Activated naive CD8-positive, alpha-beta T cell (primary cell): Measurements from ENCODE around the gene SLC2A6.

Experiments
- H3K27ac Mint-ChIP-seq: one replicate; pipeline ENCODE4 v1.8.0; 2021; ENCODE audit warnings: mixed read lengths
- H3K27me3 Mint-ChIP-seq: one replicate; pipeline ENCODE4 v1.8.0; 2021; ENCODE audit warnings: mixed read lengths
- H3K36me3 Mint-ChIP-seq: one replicate; pipeline ENCODE4 v1.8.0; 2021; ENCODE audit warnings: mixed read lengths
- H3K4me1 Mint-ChIP-seq: one replicate; pipeline ENCODE4 v1.8.0; 2021; ENCODE audit warnings: low read depth, mixed read lengths
- H3K4me3 Mint-ChIP-seq: one replicate; pipeline ENCODE4 v1.8.0; 2021; ENCODE audit warnings: mild to moderate bottlenecking, mixed read lengths
- H3K9me3 Mint-ChIP-seq: one replicate; pipeline ENCODE4 v1.8.0; 2021; ENCODE audit warnings: low read depth, mixed read lengths

SLC2A6 gene

GRCh38 chr9:133518706-133519449 is 40.0 kb upstream of the SLC2A6 start:
- no peaks in the 10 kb centered on the region for H3K4me1 Mint-ChIP-seq
- no peaks in the 10 kb centered on the region for H3K27me3 Mint-ChIP-seq
- H3K4me3 Mint-ChIP-seq = no peak overlapping the region
- no peak overlapping the region for H3K27ac Mint-ChIP-seq
- H3K36me3 Mint-ChIP-seq = no peaks in the 10 kb centered on the region
- H3K9me3 Mint-ChIP-seq = no peaks in the 10 kb centered on the region

- no peaks in the 10 kb centered on the region for H3K9me3 Mint-ChIP-seq
- no peaks in the 10 kb centered on the region for H3K27me3 Mint-ChIP-seq
- no peak overlapping the region for H3K4me3 Mint-ChIP-seq
These were observed 39.3 kb upstream of the SLC2A6 start for GRCh38 chr9:133518200-133518599.

GRCh38 chr9:133517711-133518110 is 38.8 kb upstream of the SLC2A6 start:
- H3K4me1 Mint-ChIP-seq = no peaks in the 10 kb centered on the region

More at GRCh38 chr9:133518200-133518599, 39.3 kb upstream of the SLC2A6 start:
- Mint-ChIP-seq H3K27ac (no peak overlapping the region), H3K4me1 (no peaks in the 10 kb centered on the region), H3K36me3 (no peaks in the 10 kb centered on the region)

GRCh38 chr9:133516961-133517350 is 38.1 kb upstream of the SLC2A6 start:
- H3K27ac Mint-ChIP-seq = no peak overlapping the region
- no peaks in the 10 kb centered on the region for H3K4me1 Mint-ChIP-seq
- no peaks in the 10 kb centered on the region for H3K36me3 Mint-ChIP-seq
- H3K4me3 Mint-ChIP-seq = no peak overlapping the region
- no peaks in the 10 kb centered on the region for H3K9me3 Mint-ChIP-seq
- no peaks in the 10 kb centered on the region for H3K27me3 Mint-ChIP-seq

More at GRCh38 chr9:133517711-133518110, 38.8 kb upstream of the SLC2A6 start:
- no peak overlapping the region for H3K27ac Mint-ChIP-seq
- H3K36me3 Mint-ChIP-seq = no peaks in the 10 kb centered on the region
- H3K27me3 Mint-ChIP-seq = no peaks in the 10 kb centered on the region
- H3K9me3 Mint-ChIP-seq = no peaks in the 10 kb centered on the region
- no peak overlapping the region for H3K4me3 Mint-ChIP-seq

GRCh38 chr9:133516256-133516960 is 37.5 kb upstream of the SLC2A6 start:
- Mint-ChIP-seq H3K9me3 (no peaks in the 10 kb centered on the region), H3K4me1 (no peaks in the 10 kb centered on the region), H3K27ac (no peak overlapping the region), H3K27me3 (no peaks in the 10 kb centered on the region), H3K36me3 (no peaks in the 10 kb centered on the region), H3K4me3 (no peak overlapping the region)

GRCh38 chr9:133515615-133516255 is 36.8 kb upstream of the SLC2A6 start:
- Mint-ChIP-seq H3K4me3 (no peak overlapping the region), H3K9me3 (no peaks in the 10 kb centered on the region), H3K36me3 (no peaks in the 10 kb centered on the region)

GRCh38 chr9:133515240-133515610 is 36.3 kb upstream of the SLC2A6 start:
- H3K27ac Mint-ChIP-seq = no peak overlapping the region
- no peaks in the 10 kb centered on the region for H3K9me3 Mint-ChIP-seq
- H3K27me3 Mint-ChIP-seq = no peaks in the 10 kb centered on the region
- H3K36me3 Mint-ChIP-seq = no peaks in the 10 kb centered on the region
- no peak overlapping the region for H3K4me3 Mint-ChIP-seq
- peaks cover 2% of the 10 kb centered on the region for H3K4me1 Mint-ChIP-seq

More at GRCh38 chr9:133515615-133516255, 36.8 kb upstream of the SLC2A6 start:
- Mint-ChIP-seq H3K4me1 (peaks cover under 1% of the 10 kb centered on the region), H3K27me3 (no peaks in the 10 kb centered on the region), H3K27ac (no peak overlapping the region)

GRCh38 chr9:133514460-133515239 is 35.8 kb upstream of the SLC2A6 start:
- Mint-ChIP-seq H3K36me3 (no peaks in the 10 kb centered on the region), H3K4me1 (peaks cover 7% of the 10 kb centered on the region), H3K27me3 (no peaks in the 10 kb centered on the region), H3K9me3 (no peaks in the 10 kb centered on the region), H3K27ac (no peak overlapping the region), H3K4me3 (no peak overlapping the region)

- Mint-ChIP-seq H3K36me3 (no peaks in the 10 kb centered on the region), H3K4me1 (peaks cover 17% of the 10 kb centered on the region), H3K4me3 (no peak overlapping the region), H3K27me3 (no peaks in the 10 kb centered on the region), H3K27ac (no peak overlapping the region), H3K9me3 (no peaks in the 10 kb centered on the region)
These were observed 34.6 kb upstream of the SLC2A6 start for GRCh38 chr9:133513214-133514100.

GRCh38 chr9:133512253-133513213 is 33.6 kb upstream of the SLC2A6 start:
- no peaks in the 10 kb centered on the region for H3K36me3 Mint-ChIP-seq
- no peak overlapping the region for H3K4me3 Mint-ChIP-seq
- H3K9me3 Mint-ChIP-seq = no peaks in the 10 kb centered on the region
- no peaks in the 10 kb centered on the region for H3K27me3 Mint-ChIP-seq
- H3K4me1 Mint-ChIP-seq = peaks cover 23% of the 10 kb centered on the region
- no peak overlapping the region for H3K27ac Mint-ChIP-seq

GRCh38 chr9:133511607-133512006 is 32.7 kb upstream of the SLC2A6 start:
- Mint-ChIP-seq H3K4me3 (no peak overlapping the region), H3K27ac (no peak overlapping the region), H3K9me3 (no peaks in the 10 kb centered on the region), H3K27me3 (no peaks in the 10 kb centered on the region), H3K36me3 (no peaks in the 10 kb centered on the region), H3K4me1 (peaks cover 26% of the 10 kb centered on the region)

- Mint-ChIP-seq H3K27ac (no peak overlapping the region), H3K36me3 (no peaks in the 10 kb centered on the region), H3K9me3 (no peaks in the 10 kb centered on the region), H3K4me1 (peaks cover 26% of the 10 kb centered on the region), H3K4me3 (no peak overlapping the region), H3K27me3 (no peaks in the 10 kb centered on the region)
These were observed 32.1 kb upstream of the SLC2A6 start for GRCh38 chr9:133510926-133511505.
